GM12878 (cell line): ENCODE results near the gene SAMSN1. TPM values are rescaled to one million over a fixed set of nuclear protein-coding genes. Genes with fewer than 3 reads are reported as not detected.

ENCODE experiments used
- ATAC-seq: fragments of 200-7000 bp; cut with Tn5 transposase; 3 replicates; pipeline ENCODE4 v1.9.1; 2020; ENCODE audit warnings: mild to moderate bottlenecking, moderate library complexity
- BruUV-seq: library from RNA; stranded (reverse); fragments of 400-500 nt; replicated peaks from 2 replicates; lab custom pipeline; 2021; lab: Mats Ljungman, UMichigan
- CTCF ChIA-PET: fragments of 300-600 bp; sonication (Branson Sonifier 250); formaldehyde crosslinking; extraction: SDS; loops from one replicate; lab custom pipeline; 2021; ENCODE audit warnings: inconsistent platforms; lab: Yijun Ruan, JAX
- POLR2A ChIA-PET: fragments of 350-600 bp; formaldehyde crosslinking; extraction: SDS; loops from one replicate; lab custom pipeline; 2021; ENCODE audit warnings: inconsistent platforms; lab: Charles Lee
- RAD21 ChIA-PET: fragments of 300-600 bp; sonication (Branson Sonifier 250); formaldehyde crosslinking; loops from one replicate; lab custom pipeline; 2023; ENCODE audit warnings: antibody characterized with exemption; ENCODE audit not compliant: unreplicated experiment; lab: Charles Lee
- SMC1A ChIA-PET: fragments of 300-600 bp; sonication (Branson Sonifier 250); formaldehyde crosslinking; loops from one replicate; lab custom pipeline; 2023; ENCODE audit not compliant: unreplicated experiment, uncharacterized antibody; lab: Charles Lee
- DNase-seq: peaks from one replicate; pipeline ENCODE4 v3.0.0-alpha.2; 2011; ENCODE audit warnings: low read depth, low spot score
- FAIRE-seq: peaks from 3 replicates; lab custom pipeline; 2011; peaks lifted over from hg19 to GRCh38; lab: Jason Lieb, UNC
- H2AFZ ChIP-seq: 2 replicates; pipeline ENCODE4 v1.6.0; 2011; ENCODE audit warnings: low read depth, low read length, control low read depth; ENCODE audit not compliant: control insufficient read depth
- H3K27ac ChIP-seq: 2 replicates; pipeline ENCODE4 v1.5.1; 2011; ENCODE audit warnings: control low read depth; ENCODE audit not compliant: control insufficient read depth, insufficient read depth
- H3K27me3 ChIP-seq, 2 experiments: replicated peaks in 1 of 2; 2 replicates each; pipeline versions ENCODE4 v1.6.0 to v1.6.1; 2011; ENCODE audit warnings: low read length in 1 of 2; ENCODE audit not compliant: control insufficient read depth in 2 of 2, insufficient read depth in 2 of 2
- H3K36me3 ChIP-seq, 2 experiments: 2 replicates each; pipeline ENCODE4 v1.5.1; 2011; ENCODE audit warnings: low read length in 1 of 2; ENCODE audit not compliant: control insufficient read depth in 2 of 2, insufficient read depth in 2 of 2
- H3K4me1 ChIP-seq: 2 replicates; pipeline ENCODE4 v1.6.1; 2011; ENCODE audit warnings: mild to moderate bottlenecking, low read length, moderate library complexity, mixed read lengths; ENCODE audit not compliant: control insufficient read depth, insufficient read depth
- H3K4me2 ChIP-seq: 2 replicates; pipeline ENCODE4 v1.6.0; 2011; ENCODE audit warnings: control low read depth; ENCODE audit not compliant: control insufficient read depth, insufficient read depth
- H3K4me3 ChIP-seq: fragments of 200-600 bp; sonication (generic); 2 replicates; pipeline ENCODE4 v1.5.1; 2016
- H3K79me2 ChIP-seq: 2 replicates; pipeline ENCODE4 v1.6.0; 2011; ENCODE audit warnings: low read length; ENCODE audit not compliant: control insufficient read depth, insufficient read depth
- H3K9ac ChIP-seq: 2 replicates; pipeline ENCODE4 v1.8.0; 2011; ENCODE audit warnings: low read length, control low read depth, mixed read lengths; ENCODE audit not compliant: control insufficient read depth, insufficient read depth
- H3K9me3 ChIP-seq: replicated peaks from 3 replicates; pipeline ENCODE4 v1.5.1; 2011; ENCODE audit warnings: mild to moderate bottlenecking, low read length; ENCODE audit not compliant: control insufficient read depth, insufficient read depth
- H4K20me1 ChIP-seq: 2 replicates; pipeline ENCODE4 v1.6.0; 2011; ENCODE audit not compliant: control insufficient read depth, insufficient read depth
- CHD4 ChIP-seq: fragments of 200-600 bp; sonication (generic); IDR thresholded peaks from 2 replicates; pipeline ENCODE4 v1.6.1; 2016; ENCODE audit warnings: mild to moderate bottlenecking
- EP300 ChIP-seq, 2 experiments: fragments of 150-350 bp in 1 of 2; IDR thresholded peaks; 2 replicates each; pipeline ENCODE4 v1.6.1; 2011 to 2012; ENCODE audit warnings: low read depth in 2 of 2, low read length in 2 of 2, borderline replicate concordance in 1 of 2, improper control_type of control experiment in 1 of 2, inconsistent platforms in 1 of 2; ENCODE audit not compliant: control insufficient read depth in 1 of 2
- ESRRA ChIP-seq: IDR thresholded peaks from 2 replicates; pipeline ENCODE4 v1.6.1; 2012; ENCODE audit warnings: mild to moderate bottlenecking, low read length, improper control_type of control experiment
- HDGF ChIP-seq: fragments of 450-650 bp; IDR thresholded peaks from 2 replicates; pipeline ENCODE4 v1.6.1; 2016; ENCODE audit warnings: antibody characterized with exemption
- IRF5 ChIP-seq: fragments of 450-650 bp; IDR thresholded peaks from 2 replicates; pipeline ENCODE4 v1.6.1; 2017; ENCODE audit warnings: borderline replicate concordance
- NR2C1 ChIP-seq: fragments of 450-650 bp; IDR thresholded peaks from 2 replicates; pipeline ENCODE4 v1.6.1; 2017; ENCODE audit warnings: antibody characterized with exemption, mild to moderate bottlenecking, moderate library complexity
- SMC3 ChIP-seq: IDR thresholded peaks from 2 replicates; pipeline ENCODE4 v1.6.1; 2011; ENCODE audit warnings: low read length, improper control_type of control experiment, borderline replicate concordance
- WRNIP1 ChIP-seq: IDR thresholded peaks from 2 replicates; pipeline ENCODE4 v1.6.1; 2011; ENCODE audit warnings: low read depth, low read length, improper control_type of control experiment, borderline replicate concordance
- WGBS: methylation state at CpG from one replicate; pipeline ENCODE4 v1.1.6; 2016; ENCODE audit warnings: low lambda C conversion rate; ENCODE audit not compliant: insufficient replicate concordance, insufficient coverage; ENCODE audit errors: missing lambda C conversion rate; 5-methylcytosine and 5-hydroxymethylcytosine counted together
- in situ Hi-C: fragments of 300-500 bp; cut with MboI; formaldehyde crosslinking; loops from 9 replicates; pipeline ENCODE4 v1.14.3; 2018; ENCODE audit warnings: mixed read lengths
- intact Hi-C: fragments of 100-400 bp; cut with micrococcal nuclease; formaldehyde crosslinking; loops from one replicate; pipeline ENCODE4 v1.14.2; 2022; ENCODE audit not compliant: unreplicated experiment
- polyA plus RNA-seq, 11 experiments: library from polyadenylated mRNA; depleted of rRNA in 4 of 11; unstranded in 6 of 11; stranded (reverse) in 5 of 11; fragments of >200 nt; fragmentation: Nextera tagmentation in 4 of 11; fragmentation: Illumina TruSeq in 1 of 11; extraction: Ambion mirVana in 4 of 11; extraction: Trizol in 1 of 11; gene quantifications; 1 replicate in 1 of 11; 2 replicates in 10 of 11; pipeline versions ENCODE4 v1.2.1 to v1.2.3, GENCODE V29; 2011 to 2016; ENCODE audit warnings: inconsistent platforms in 2 of 11, missing spikeins in 2 of 11, low read depth in 1 of 11
- total RNA-seq, 4 experiments: library from RNA; depleted of rRNA in 3 of 4; stranded (reverse); fragments of >200 nt in 3 of 4; fragmentation: Illumina TruSeq in 1 of 4; extraction: Trizol in 1 of 4; gene quantifications; 2 replicates each; pipeline versions ENCODE4 v1.2.1 to v1.2.3, GENCODE V29; 2013 to 2021

SAMSN1 gene
- total and polyA plus RNA-seq, 10 of the 15 experiments (the other 5 are each of a cell fraction or from before 2014, with no cell fraction given): 23.2 to 102 (median 44.9) TPM

GRCh38 chr21:14491269-14491681 is 54.8 kb downstream of the SAMSN1 start:
- no peak for DNase-seq
- Histone ChIP-seq H3K9ac (no peak overlapping the region), H3K79me2 (no peaks in the 10 kb centered on the region; the same call in 1 of the 2 replicates), H2AFZ (no peak overlapping the region), H4K20me1 (no peaks in the 10 kb centered on the region), H3K27ac (no peak overlapping the region), H3K4me3 (no peak overlapping the region), H3K4me2 (no peak overlapping the region), H3K27me3 (no peaks in the 10 kb centered on the region), H3K9me3 (no peaks in the 10 kb centered on the region), H3K4me1 (no peaks in the 10 kb centered on the region), H3K36me3 (peaks cover 4 to 18% of the 10 kb centered on the region in 2 experiments; a peak in 3 of 4 replicates)
- ATAC-seq: no peak
- intact Hi-C loops: no loop called here
- CTCF ChIA-PET: interaction anchor here (1.7 kb wide), 1 partner anchor 37 kb away, joined by 4 read pairs; no protein-coding TSS in a partner anchor
- POLR2A ChIA-PET: interaction anchor here (0.9 kb wide), 1 partner anchor 9 kb away, joined by 3 read pairs; no protein-coding TSS in a partner anchor
- 80% methylated on average over 1 of the region's 1 CpG for WGBS
- TSS peak; percentile 1 for BruUV-seq
- RAD21 ChIA-PET: interaction anchor here (0.5 to 0.7 kb wide), 2 partner anchors 38 to 47 kb away, joined by 3 read pairs; no protein-coding TSS in a partner anchor
- no peak for TF ChIP-seq ESRRA
- TF ChIP-seq NR2C1: no peak
- no peak for TF ChIP-seq WRNIP1
- no peak for TF ChIP-seq EP300 (IDR thresholded peaks at IDR 0.05; ENCODE audit: borderline replicate concordance in 1 of 2, control insufficient read depth in 1 of 2, low read depth in 2 of 2, low read length in 2 of 2)
- TF ChIP-seq SMC3: no peak
- TF ChIP-seq HDGF: no peak
- TF ChIP-seq CHD4: no peak
- no peak for TF ChIP-seq IRF5
- no peak for FAIRE-seq
- in situ Hi-C loops: no loop called here
- SMC1A ChIA-PET: interaction anchor here (0.9 to 1.0 kb wide), 2 partner anchors 9 to 23 kb away, joined by 3 to 4 read pairs; no protein-coding TSS in a partner anchor
